DOHH2 (cell line): ENCODE results near the gene PGK1.
"Not testable (repeated sequence)": the region's sequence is repeated elsewhere in the genome, so short reads cannot be mapped to it uniquely, and the experiment has no call there.

Experiments used
- H3F3A ChIP-seq: fragments of 200-600 bp; sonication (generic), shearing (Covaris generic); 2 replicates; pipeline ENCODE4 v1.6.0; 2016; ENCODE audit warnings: antibody characterized with exemption, mild to moderate bottlenecking; ENCODE audit not compliant: control insufficient read depth, insufficient read depth
- H3K27ac ChIP-seq: fragments of 200-600 bp; sonication (generic); 2 replicates; pipeline ENCODE4 v1.5.1; 2014; ENCODE audit warnings: low read depth, mild to moderate bottlenecking, low read length, moderate library complexity
- H3K27me3 ChIP-seq: fragments of 200-600 bp; sonication (generic); 2 replicates; pipeline ENCODE4 v1.6.1; 2014; ENCODE audit warnings: mild to moderate bottlenecking, low read length, mixed read lengths; ENCODE audit not compliant: control insufficient read depth
- H3K36me3 ChIP-seq: fragments of 200-600 bp; sonication (generic); 2 replicates; pipeline ENCODE4 v1.6.1; 2014; ENCODE audit warnings: mild to moderate bottlenecking, low read length, moderate library complexity, mixed read lengths; ENCODE audit not compliant: control insufficient read depth
- H3K4me1 ChIP-seq: fragments of 200-600 bp; sonication (generic); 2 replicates; pipeline ENCODE4 v1.6.1; 2014; ENCODE audit warnings: mild to moderate bottlenecking, low read length, mixed read lengths; ENCODE audit not compliant: control insufficient read depth
- H3K4me2 ChIP-seq: fragments of 200-600 bp; sonication (generic); 2 replicates; pipeline ENCODE4 v1.6.0; 2014; ENCODE audit warnings: mild to moderate bottlenecking, low read length, moderate library complexity
- H3K4me3 ChIP-seq: fragments of 200-600 bp; sonication (generic); 2 replicates; pipeline ENCODE4 v1.5.1; 2014; ENCODE audit warnings: mild to moderate bottlenecking, low read length, mixed read lengths
- H3K79me2 ChIP-seq: fragments of 200-600 bp; sonication (generic); 2 replicates; pipeline ENCODE4 v1.6.1; 2014; ENCODE audit warnings: mild to moderate bottlenecking, low read length, mixed read lengths; ENCODE audit not compliant: control insufficient read depth
- H3K9me2 ChIP-seq: fragments of 200-600 bp; sonication (generic); replicated peaks from 2 replicates; pipeline ENCODE4 v1.6.1; 2014; ENCODE audit warnings: mild to moderate bottlenecking, low read length, mixed read lengths; ENCODE audit not compliant: control insufficient read depth
- H3K9me3 ChIP-seq: fragments of 200-600 bp; sonication (generic); 2 replicates; pipeline ENCODE4 v1.6.1; 2014; ENCODE audit warnings: antibody characterized with exemption, low read length, mixed read lengths; ENCODE audit not compliant: control insufficient read depth, insufficient read depth
- H4K20me1 ChIP-seq: fragments of 200-600 bp; sonication (generic); 2 replicates; pipeline ENCODE4 v1.6.0; 2014; ENCODE audit warnings: low read depth, mild to moderate bottlenecking, antibody characterized with exemption, low read length, moderate library complexity; ENCODE audit not compliant: control insufficient read depth, insufficient read depth
- CTCF ChIP-seq: fragments of 200-600 bp; sonication (generic); IDR thresholded peaks from one replicate; pipeline ENCODE4 v1.5.1; 2014; ENCODE audit warnings: antibody characterized with exemption, mild to moderate bottlenecking, low read depth, low read length; ENCODE audit not compliant: poor library complexity, severe bottlenecking
- EZH2phosphoT487 ChIP-seq: fragments of 200-600 bp; sonication (generic); IDR thresholded peaks from 2 replicates; pipeline ENCODE4 v1.6.1; 2017; ENCODE audit warnings: borderline replicate concordance, mild to moderate bottlenecking, antibody characterized with exemption, low read length, moderate library complexity, mixed read lengths

Gene PGK1

GRCh38 chrX:78103623-78104446 lies at the start of gene PGK1:
Gene PGK1 (plus strand): TSS chrX:78104248. CDS start chrX:78104341, 93 bp downstream.
- peaks cover 48% of the 10 kb centered on the region for H3K79me2 ChIP-seq
- H3K36me3 ChIP-seq, result peaks cover 46% of the 10 kb centered on the region
- peak within 1 kb of the TSS; percentile 73 for H3K27ac ChIP-seq
- H3K4me1 ChIP-seq, result peaks cover 53% of the 10 kb centered on the region
- H4K20me1 ChIP-seq, result peaks cover 28% of the 10 kb centered on the region
- peak within 1 kb of the TSS; percentile 57 for H3K4me2 ChIP-seq
- TF ChIP-seq CTCF (no peak), EZH2phosphoT487 (no peak)
- no peaks in the 10 kb centered on the region for H3K27me3 ChIP-seq
- peaks cover 4% of the 10 kb centered on the region; the same call in 1 of the 2 replicates for H3K9me3 ChIP-seq
- H3F3A ChIP-seq, result no peaks in the 10 kb centered on the region
- H3K4me3 ChIP-seq, result peak within 1 kb of the TSS; percentile 93
- H3K9me2 ChIP-seq, result no peaks in the 10 kb centered on the region

- Histone ChIP-seq H3K9me2 (no peaks in the 10 kb centered on the region), H3K4me3 (no peak overlapping the region), H3K4me2 (no peak overlapping the region), H3K27ac (no peak overlapping the region), H3F3A (no peaks in the 10 kb centered on the region), H3K9me3 (no peaks in the 10 kb centered on the region), H3K27me3 (no peaks in the 10 kb centered on the region), H3K4me1 (no peaks in the 10 kb centered on the region), H4K20me1 (no peaks in the 10 kb centered on the region), H3K36me3 (no peaks in the 10 kb centered on the region), H3K79me2 (no peaks in the 10 kb centered on the region)
- TF ChIP-seq EZH2phosphoT487, result no peak
- TF ChIP-seq CTCF, result no peak
These were observed 40.4 kb upstream of the PGK1 start for GRCh38 chrX:78063687-78064086.

- H3K79me2 ChIP-seq, result no peaks in the 10 kb centered on the region
- H3K9me3 ChIP-seq, result no peaks in the 10 kb centered on the region
- no peak overlapping the region for H3K4me3 ChIP-seq
- no peaks in the 10 kb centered on the region for H3K27me3 ChIP-seq
- H3K4me2 ChIP-seq, result no peak overlapping the region
- H3K36me3 ChIP-seq, result no peaks in the 10 kb centered on the region
- H3K4me1 ChIP-seq, result no peaks in the 10 kb centered on the region
- H3K27ac ChIP-seq, result no peak overlapping the region
- TF ChIP-seq CTCF (no peak), EZH2phosphoT487 (no peak)
- no peaks in the 10 kb centered on the region for H4K20me1 ChIP-seq
- no peaks in the 10 kb centered on the region for H3F3A ChIP-seq
- H3K9me2 ChIP-seq, result no peaks in the 10 kb centered on the region
These were observed 39.9 kb upstream of the PGK1 start for GRCh38 chrX:78064152-78064551.

- H3K27ac ChIP-seq, H3K4me3 ChIP-seq, H4K20me1 ChIP-seq, H3K4me1 ChIP-seq, H3K9me2 ChIP-seq, H3K36me3 ChIP-seq, H3K27me3 ChIP-seq, H3K79me2 ChIP-seq, H3K4me2 ChIP-seq, H3K9me3 ChIP-seq, H3F3A ChIP-seq: not testable (repeated sequence)
These were observed 39.1 kb upstream of the PGK1 start for GRCh38 chrX:78064698-78065601.
